ENCODE results near the gene FMNL2.

DNA sequence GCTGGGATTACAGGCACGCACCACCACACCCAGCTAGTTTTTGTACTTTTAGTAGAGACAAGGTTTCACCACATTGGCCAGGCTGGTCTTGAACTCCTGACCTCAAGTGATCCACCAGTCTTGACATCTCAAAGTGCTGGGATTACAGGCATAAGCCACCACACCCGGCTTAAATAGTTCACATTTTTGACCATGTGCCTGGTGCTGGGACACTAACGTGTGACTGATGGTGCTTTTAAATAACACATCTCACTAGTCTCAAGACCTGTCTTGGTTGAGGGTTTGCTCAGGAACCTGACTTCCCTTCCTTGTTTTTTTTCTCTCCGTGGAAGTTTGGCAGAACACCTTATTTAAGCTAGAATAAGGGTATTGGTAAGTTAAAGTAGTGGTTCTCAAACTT, 8.5 kb downstream of the FMNL2 start:
- TF ChIP-seq POLR2A (IDR thresholded peaks at IDR 0.05; ENCODE audit: low read depth, low read length) (no peak), POLR2AphosphoS5 (IDR thresholded peaks at IDR 0.05; ENCODE audit: low read depth, low read length) (no peak), TAF1 (IDR thresholded peaks at IDR 0.05; ENCODE audit: borderline replicate concordance, low read depth, low read length) (no peak)
